NOMO-1 treated with dmso at 0.1 percent for 144 hours (cell line): ENCODE data around the gene FOXR1.
"Not testable (repeated sequence)": the region's sequence is repeated elsewhere in the genome, so short reads cannot be mapped to it uniquely, and the experiment has no call there.

Experiments used
- DNase-seq: peaks from one replicate; lab custom pipeline; 2025; ENCODE audit not compliant: unreplicated experiment; lab: John Stamatoyannopoulos, UW

The FOXR1 gene

DNA sequence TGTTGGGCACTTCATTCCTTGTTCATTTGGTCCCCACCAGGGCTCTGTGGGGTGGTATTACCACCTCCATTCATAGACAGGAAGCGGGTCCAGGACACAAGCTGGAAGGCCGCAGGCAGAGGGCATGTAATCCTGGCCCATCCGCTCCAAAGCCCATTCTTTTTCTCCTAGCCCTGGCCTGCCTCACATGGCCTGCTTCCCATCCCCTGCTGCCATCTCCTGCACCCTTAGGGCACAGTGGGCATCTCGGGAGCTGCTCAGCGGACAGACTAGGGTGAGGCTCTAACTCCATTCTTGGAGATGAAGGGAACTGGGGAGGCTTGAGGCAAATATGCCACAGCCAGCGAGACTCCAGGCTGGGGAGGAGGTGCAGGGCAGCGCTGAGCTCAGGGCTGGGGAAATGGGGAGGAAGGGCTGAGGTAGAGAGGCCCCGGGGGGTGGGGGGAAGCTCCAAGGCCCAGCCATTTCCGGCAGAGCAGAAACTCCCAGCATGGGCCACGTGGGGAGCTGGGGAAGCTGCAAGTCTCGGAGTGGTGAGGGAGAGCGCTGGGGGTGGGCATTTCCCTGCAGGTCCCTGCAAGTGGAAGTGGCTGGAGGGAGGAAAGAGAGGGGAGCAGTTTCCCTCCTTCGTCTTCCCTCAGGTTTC, 31.5 kb upstream of the FOXR1 start:
- peak; percentile 65 for DNase-seq

DNA sequence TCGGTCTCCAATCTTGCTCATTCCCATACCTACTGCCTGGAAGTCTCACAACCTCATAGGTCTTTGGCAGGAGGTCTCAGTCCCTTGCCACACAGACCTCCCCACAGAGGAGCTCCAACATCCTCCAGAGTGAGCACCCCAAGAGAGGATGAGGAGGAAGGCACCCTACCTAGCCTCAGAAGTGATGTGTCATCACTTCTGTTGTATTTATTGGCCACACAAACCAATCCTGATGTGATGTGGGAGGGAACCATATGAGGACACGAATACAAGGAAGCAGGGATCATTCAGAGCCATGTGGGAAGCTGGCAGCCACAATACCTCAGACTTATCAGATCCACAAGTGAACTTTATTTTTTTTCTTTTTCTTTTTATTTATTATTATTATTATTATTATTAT, 24.5 kb upstream of the FOXR1 start:
- DNase-seq, result no peak

DNA sequence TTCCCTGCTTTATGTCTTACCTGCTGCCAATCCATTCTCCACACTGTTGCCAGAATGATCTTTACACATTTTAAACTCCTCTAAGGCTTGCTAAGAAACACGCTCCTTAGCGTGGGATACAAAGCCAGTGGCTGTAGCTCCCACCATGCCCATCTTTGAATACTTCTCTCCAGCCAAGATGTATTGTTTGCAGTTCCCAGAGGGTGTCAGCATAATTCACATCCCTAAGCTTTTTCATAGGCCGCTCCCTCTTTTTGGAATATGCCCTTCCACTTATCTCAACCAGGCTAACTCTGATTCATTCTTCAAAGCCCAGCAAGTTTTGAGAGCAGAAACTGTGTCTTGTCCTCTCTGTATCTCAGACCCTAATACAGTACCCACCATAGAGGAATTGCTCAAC, 23.6 kb upstream of the FOXR1 start:
- no peak for DNase-seq

DNA sequence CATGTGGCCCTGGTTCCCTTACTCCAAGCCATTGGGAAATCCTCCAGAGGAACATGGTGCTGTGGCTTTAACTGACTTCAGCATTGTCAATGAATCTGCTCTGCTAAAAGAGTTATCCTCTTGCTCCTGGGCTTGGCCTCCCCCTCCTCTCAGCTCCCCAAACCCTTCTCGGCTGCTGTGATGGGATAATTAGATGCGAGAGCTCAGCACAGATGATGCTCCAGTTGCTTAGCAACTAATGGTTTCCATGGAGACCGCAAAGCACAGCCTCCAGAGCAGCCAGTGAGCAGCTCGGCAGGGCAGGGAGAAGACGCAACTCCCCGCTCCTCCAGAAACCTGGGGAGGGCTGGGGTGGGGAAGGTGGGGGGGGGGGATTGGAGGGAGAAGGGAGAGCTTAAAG, 18.3 kb upstream of the FOXR1 start:
- DNase-seq, result no peak

DNA sequence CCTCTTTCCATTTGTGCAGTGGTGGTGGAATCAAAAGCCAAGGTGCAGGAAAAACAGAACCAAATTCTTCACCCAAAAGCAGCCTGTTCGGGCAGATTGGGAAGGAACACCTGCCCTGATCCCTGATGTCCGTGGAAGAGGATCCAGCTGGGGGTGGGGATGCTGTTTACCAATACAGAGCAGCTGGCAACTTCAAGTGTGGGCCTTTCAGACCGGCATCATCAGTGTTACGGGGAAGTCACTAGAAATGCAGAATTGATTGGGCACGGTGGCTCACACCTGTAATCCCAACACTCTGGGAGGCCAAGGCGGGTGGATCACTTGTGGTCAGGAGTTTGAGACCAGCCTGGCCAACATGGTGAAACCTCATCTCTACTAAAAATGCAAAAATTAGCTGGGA, 17.6 kb upstream of the FOXR1 start:
- DNase-seq, result not testable (repeated sequence)

DNA sequence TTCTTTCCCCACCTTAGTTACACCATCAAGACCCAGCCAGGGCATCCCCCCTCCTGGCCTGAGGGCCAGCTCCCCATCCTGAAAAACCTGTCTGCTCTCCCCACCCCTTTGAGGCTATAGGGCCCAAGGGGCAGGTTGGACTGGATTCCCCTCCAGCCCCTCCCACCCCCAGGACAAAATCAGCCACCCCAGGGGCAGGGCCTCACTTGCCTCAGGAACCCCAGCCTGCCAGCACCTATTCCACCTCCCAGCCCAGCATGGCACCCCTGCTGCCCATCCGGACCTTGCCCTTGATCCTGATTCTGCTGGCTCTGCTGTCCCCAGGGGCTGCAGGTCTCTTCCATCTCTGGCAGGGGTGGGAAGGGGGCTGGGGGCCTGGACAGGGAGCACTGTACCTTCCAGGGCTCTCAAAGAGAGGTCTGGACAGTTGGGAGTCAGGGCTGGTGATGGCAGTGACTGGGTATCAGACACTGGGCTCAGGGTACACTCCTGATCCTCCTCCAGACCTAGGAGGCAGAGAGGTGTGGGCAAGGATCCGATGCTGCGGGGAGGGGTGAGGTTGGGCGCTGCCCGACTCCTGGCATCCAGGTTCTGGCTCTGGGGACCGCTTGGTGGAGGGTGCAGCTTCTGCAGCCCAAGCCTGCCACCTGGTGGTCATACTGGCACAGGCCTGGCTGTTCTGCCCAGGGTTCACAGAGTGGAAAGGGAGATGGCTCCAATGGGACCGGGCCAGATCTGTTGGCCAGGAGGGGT, 15.3 kb upstream of the FOXR1 start, which contains the start of gene UPK2:
TSS of gene UPK2 (plus strand) at position 205 of the 753 bp plus-strand sequence. CDS start at position 258, 53 bp downstream.
- peak; percentile 17 for DNase-seq

DNA sequence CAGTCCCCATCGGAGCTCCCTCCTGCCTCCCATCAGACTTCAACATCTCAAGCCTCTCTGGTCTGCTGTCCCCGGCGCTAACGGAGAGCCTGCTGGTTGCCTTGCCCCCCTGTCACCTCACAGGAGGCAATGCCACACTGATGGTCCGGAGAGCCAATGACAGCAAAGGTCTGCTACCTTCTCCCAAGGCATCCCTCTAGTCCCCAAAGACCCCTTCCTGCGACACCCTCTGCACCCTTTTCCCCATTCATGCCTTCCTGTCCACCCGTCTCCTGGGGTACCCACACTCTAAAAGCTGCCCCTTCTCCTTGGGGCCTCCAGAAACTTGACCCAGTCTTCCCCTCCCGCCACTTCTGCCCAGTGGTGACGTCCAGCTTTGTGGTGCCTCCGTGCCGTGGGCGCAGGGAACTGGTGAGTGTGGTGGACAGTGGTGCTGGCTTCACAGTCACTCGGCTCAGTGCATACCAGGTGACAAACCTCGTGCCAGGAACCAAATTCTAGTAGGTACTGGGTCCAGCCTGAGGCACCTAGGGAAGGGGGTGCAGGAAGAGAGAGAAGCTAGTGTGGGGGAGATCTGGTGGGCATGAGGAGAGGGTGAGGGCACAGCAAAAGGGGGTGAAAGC, 14.6 kb upstream of the FOXR1 start:
- DNase-seq, result no peak

DNA sequence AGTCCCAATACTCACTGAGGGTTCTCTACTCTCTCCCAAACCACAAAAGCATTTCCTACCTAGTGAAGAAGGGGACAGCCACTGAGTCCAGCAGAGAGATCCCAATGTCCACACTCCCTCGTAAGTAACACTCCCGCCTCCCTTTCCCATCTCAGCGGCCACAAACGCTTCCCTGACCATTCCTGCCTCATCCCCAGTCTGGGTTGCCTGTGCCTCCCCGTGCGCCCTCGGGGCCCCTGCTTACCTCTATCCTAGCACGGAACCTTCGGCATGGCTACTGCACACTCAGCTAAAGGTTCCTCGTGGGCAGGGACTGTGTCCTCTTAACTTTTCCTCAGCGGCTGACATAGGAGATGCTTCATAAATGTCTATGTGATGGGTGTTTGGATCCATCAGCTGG, 14.0 kb upstream of the FOXR1 start:
- no peak for DNase-seq

DNA sequence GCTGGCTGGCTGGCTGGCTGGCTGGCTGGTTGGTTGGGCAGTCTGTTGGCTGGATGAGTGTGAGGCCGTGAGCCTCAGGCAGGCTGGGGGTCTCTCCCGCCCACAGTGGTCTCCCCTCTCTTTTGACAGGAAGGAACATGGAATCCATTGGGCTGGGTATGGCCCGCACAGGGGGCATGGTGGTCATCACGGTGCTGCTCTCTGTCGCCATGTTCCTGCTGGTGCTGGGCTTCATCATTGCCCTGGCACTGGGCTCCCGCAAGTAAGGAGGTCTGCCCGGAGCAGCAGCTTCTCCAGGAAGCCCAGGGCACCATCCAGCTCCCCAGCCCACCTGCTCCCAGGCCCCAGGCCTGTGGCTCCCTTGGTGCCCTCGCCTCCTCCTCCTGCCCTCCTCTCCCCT, 13.6 kb upstream of the FOXR1 start:
- no peak for DNase-seq

DNA sequence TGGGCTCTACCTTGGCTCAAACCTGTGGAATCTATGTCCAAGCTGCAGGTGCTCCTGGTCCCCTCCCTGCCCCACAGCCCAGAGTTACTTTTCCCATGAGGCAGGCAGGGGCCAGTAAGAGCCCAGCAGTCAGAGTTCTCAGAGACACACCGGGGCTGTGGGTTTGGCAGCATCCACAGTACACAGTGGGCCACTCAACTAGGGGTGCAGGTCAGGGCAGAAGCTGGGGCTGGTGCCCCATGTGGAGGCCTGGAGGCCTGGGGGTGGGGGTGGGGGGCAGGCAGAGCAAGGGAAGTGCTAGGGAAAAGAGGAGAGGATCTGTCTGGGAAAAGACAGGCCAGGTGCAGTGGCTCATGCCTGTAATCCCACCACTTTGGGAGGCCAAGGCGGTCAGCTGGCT, 13.0 kb upstream of the FOXR1 start:
- DNase-seq, result no peak

DNA sequence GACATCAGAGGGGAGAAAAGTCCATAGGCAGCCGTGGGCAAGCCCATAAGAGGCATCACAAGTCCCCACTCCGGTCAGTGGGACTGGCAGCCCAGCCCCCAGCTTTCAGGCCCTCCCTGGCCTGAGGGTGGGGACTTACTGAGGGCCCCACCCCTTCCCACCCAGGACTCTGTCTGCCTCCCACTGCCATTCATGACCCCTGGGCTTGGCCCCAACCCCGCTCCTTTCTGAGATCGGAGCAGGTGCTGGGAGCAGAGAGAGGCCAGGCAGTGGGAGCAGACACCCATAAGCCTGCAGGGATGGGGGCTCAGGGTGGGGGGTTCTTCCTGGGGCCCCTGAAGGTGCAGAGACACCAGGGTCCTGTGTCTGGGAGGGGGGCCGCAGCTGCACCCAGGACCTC, 10.4 kb upstream of the FOXR1 start:
- no peak for DNase-seq

DNA sequence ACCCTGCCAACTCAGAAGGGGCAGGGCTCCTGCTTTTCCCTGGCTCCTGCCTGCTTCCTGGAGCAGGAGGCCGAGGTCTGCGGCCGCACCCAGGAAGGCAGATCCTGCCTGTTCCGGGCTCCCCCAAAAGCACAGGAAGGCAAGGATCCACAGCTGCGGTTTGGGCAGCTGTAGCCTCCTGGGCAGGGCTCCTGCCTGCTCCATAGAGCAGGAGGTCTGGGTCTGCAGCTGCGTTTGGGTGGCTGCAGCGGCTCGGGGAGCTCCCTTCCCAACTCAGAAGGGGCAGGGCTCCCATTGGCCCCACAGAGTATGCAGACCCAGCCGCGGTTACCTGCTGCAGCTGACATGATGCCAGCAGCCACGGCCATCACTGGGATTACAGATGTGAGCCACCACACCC, 10.0 kb upstream of the FOXR1 start:
- DNase-seq, result no peak

DNA sequence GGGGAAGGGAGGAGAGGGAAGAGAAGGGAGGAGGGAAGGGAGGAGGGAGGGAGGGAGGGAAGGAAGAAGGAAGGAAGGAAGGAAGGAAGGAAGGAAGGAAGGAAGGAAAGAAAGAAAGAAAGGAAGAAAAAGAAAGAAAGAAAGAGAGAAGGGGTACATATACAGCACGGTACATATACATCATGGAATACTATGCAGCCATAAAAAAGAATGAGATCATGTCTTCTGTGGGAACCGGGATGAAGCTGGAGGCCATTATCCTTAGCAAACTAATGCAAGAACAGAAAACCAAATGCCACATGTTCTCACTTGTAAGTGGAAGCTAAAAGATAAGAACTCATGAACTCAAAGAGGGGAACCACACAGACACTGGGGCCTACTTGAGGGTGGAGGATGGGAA, 2.1 kb upstream of the FOXR1 start:
- not testable (repeated sequence) for DNase-seq

DNA sequence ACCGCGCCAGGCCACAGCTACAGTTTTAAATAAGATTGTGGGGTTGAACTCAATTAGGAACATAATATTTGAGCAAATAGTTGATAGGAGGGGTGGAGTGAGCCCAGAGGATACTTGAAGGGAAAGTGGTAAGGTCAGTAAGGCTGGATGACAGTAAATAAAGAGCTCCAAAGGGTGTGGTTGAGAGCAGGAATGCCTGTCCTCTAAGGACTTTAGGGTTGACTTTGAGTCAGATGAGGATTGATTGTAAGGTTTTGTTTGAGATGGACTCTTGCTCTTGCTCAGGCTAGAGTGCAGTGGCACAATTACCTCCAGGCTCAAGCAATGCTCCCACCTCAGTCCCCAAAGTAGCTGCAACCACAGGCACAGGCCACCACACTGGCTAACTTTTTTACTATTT, 2.4 kb downstream of the FOXR1 start:
- DNase-seq, result no peak

DNA sequence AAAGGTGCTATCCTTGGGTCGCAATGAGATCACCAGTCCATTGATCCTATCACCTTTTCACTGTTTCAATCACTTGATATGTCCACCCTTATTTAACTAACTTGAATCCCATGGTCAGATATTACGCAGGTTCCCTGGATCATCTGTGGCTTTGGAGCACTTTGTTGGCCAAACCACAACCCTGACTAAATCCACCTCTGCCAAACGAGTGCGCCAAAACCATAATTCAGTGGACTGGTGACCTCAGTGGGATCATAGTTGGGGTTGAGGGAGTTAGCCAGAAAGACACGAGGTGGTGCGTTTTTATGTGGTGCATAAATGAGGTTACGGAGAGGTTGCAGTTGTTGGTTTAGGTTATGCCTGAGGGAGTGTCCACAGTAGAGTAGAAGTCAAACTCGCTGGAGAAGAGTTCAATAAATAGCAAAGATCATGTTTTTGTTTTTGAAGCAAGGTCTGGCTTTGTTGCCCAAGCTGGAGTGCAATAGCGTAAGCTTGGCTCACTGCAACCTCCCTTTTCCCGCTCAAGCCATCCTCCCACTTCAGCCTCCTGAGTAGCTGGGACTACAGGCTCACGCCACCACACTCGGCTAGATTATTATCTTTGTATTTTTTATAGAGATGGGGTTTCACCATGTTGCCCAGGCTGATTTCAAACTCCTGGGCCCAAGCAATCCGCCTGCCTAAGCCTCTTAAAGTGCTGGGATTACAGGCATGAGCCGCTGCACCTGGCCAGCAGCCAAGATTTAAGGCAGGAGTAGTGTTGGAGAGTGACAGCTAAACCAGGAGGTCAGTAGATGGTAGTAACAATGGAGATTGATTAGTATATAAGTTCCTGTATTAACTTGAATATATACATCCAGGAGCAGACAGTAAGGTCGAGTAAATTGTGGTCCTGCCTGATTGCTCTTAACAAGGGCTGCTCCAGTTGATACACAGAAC, 4.5 kb downstream of the FOXR1 start:
- no peak for DNase-seq

DNA sequence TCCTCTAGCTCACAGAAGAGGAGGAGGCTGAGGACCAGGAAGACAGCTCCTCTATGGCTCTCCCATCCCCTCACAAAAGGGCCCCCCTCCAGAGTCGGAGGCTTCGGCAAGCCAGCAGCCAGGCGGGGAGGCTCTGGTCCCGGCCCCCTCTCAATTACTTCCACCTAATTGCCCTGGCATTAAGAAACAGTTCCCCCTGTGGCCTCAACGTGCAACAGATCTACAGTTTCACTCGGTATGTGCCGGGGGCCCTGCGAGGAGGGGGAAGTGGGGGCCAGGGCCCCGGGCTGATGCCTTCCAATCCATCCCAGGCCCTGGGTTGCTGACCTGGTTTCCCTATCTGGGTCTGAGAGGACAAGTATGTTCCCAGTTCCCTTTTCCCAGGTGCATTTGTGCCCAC, 7.9 kb downstream of the FOXR1 start:
- DNase-seq, result peak; percentile 67

DNA sequence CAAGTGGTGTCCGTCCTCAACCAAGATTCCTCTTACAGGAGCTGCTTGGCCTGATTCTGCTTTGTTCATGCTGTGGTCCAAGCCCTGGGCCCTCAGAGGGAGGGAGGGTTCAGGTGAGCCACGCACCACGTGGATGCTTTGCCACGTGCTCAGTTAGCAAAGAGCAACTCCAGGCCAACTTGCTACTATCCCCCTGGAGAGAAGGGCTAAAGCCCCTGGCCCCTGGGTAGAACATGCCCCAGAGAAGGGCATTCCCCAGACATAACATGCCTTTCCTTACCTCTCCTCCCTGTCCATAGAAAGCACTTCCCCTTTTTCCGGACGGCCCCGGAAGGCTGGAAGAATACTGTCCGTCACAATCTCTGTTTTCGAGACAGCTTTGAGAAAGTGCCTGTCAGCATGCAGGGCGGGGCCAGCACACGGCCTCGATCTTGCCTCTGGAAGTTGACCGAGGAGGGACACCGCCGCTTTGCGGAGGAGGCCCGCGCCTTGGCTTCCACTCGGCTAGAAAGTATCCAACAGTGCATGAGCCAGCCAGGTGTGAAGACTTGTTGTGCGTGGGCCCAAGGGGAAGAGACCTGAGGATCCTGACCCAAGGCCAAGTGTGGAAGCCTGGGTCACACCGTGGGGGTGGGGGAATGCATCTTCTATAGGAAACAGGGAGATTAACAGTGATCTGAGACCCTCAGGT, 8.8 kb downstream of the FOXR1 start:
- DNase-seq, result peak; percentile 16

DNA sequence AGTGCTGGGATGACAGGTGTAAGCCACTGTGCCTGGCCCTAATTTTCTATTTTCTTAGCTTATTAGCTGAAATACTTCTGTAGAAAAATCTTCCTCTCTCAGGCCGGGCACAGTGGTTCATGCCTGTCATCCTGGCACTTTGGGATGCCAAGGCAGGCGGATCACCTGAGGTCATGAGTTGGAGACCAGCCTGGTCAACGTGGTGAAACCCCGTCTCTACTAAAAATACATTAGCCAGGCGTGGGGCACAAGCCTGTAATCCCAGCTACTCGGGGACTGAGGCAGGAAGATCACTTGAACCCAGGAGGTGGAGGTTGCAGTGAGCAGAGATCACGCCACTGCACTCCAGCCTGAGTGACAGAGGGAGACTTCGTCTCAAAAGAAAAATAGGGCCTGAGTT, 12.8 kb downstream of the FOXR1 start:
- not testable (repeated sequence) for DNase-seq

DNA sequence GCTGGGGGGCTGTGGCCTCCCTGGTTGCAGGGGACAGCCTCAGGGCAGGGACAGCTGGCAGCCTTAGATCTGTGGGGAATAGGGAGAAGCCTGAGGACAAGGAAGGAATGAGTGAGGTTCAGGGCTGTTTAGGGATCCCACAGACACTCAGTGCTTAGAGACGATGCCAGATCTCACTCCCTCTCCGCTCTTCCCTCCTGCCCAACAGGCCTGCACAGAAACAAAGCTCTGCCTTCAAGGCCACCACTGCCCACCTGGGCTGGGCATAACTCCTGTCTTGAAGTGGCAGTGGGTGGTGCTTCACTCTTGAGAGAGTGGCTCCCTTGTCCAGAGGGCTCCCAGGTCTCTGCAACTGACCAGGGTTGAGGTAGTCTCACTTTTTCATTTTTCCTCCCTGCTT, 13.3 kb downstream of the FOXR1 start:
- DNase-seq, result no peak

DNA sequence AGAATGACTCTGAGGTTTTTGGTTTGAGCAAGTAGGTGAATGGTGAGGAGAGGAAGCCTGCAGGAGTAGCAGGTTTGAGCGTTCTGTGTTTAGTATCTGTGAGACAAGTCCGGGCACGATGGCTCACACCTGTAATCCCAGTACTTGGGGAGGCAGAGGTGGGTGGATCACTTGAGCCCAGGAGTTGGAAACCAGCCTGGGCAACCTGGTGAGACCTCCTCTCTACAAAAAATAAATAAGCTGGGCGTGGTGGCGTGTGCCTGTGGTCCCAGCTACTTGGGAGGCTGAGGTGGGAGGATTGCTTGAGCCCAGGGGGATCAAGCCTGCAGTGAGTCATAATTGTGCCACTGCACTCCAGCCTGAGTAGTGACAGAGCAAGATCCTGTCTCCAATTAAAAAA, 16.7 kb downstream of the FOXR1 start:
- no peak for DNase-seq
